Measurements from ENCODE around the gene KLF6.

Gene KLF6

GRCh38 chr10:3763852-3764625, 21.0 kb downstream of the KLF6 start:
- TF ChIP-seq ZFX (IDR thresholded peaks at IDR 0.05) (no peak), CTCF (conservative IDR thresholded peaks at IDR 0.05) (no peak)
- no peak overlapping the region for H3K27ac ChIP-seq

- H3K27ac ChIP-seq: no peak overlapping the region
- TF ChIP-seq ZFX (IDR thresholded peaks at IDR 0.05) (no peak), CTCF (conservative IDR thresholded peaks at IDR 0.05) (no peak)
These were observed 22.0 kb downstream of the KLF6 start for GRCh38 chr10:3763035-3763456.

DNA sequence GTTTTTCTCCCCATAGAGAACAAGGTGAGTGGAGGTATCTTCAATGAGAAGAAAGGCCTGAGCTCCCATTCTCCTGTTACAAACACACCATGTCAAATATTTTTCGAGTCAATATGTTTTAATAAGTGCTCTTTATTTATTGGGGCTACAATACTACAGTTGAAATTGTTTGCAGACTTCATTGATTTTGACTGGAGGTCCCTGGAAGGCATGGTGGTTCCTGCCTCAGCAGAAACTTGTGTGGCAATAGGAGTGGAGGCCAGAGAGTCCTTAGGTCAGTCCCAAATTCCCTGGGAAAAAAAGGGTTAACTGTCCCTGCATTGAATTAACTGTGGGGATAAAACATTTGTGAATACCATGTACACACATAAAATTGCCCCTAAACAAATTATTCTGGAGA, 22.7 kb downstream of the KLF6 start:
- H3K27ac ChIP-seq: no peak overlapping the region
- TF ChIP-seq ZFX (IDR thresholded peaks at IDR 0.05): no peak
- TF ChIP-seq CTCF (conservative IDR thresholded peaks at IDR 0.05): no peak

DNA sequence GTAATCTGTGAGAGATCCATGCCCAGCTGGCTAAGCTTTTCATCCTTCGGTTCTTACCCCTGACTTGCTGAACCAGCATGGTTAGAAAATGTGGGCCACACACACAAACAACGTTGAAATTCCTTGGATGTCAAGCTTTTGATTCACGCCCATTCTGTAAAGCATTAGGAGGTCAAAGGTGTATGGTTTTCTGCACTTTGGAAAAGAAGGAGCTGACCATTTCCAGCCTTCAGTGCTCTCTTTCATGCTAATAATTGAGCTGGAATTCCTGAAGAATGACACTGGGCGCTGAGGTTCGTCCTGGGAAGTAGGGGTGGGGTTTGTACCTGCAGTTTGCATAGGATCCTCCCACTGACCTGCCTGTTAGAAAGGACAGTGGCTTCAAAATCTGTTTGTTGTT, 23.1 kb downstream of the KLF6 start:
- no peak overlapping the region for H3K27ac ChIP-seq

DNA sequence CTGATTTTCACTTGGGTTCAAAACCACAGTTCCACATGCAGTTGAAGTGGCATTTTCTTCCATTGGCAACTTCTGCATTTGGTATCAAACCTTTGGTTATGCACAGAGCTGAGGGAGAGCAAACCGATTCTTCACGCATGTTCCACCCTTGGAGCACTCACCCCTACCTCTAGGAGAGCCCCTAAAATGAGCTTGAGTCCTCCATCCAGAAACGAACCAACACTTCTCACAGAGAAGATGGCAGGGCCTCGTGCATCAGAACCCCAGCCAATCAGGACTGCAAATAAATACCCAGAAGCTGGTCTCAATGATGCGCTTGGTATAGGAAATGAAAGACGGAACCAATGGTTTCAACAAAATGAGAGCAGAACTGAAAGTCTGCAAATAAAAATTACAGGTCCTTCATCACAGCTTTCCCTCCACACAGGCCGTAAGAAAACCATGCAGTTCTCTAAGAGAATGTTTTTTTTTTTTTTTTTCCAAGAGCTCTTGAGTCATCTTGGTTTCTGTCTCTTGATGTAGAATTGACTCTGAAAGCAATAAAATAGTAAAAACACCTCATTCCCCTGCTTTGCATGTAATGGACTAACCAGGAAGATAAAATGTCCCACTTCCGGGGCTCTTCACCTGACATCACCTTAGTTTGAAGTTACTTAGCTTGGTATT, 23.9 kb downstream of the KLF6 start:
- TF ChIP-seq CTCF (conservative IDR thresholded peaks at IDR 0.05) (no peak), ZFX (IDR thresholded peaks at IDR 0.05) (no peak)
- no peak overlapping the region for H3K27ac ChIP-seq

More for the DNA sequence above, 23.1 kb downstream of the KLF6 start:
- TF ChIP-seq ZFX (IDR thresholded peaks at IDR 0.05) (no peak), CTCF (conservative IDR thresholded peaks at IDR 0.05) (no peak)

DNA sequence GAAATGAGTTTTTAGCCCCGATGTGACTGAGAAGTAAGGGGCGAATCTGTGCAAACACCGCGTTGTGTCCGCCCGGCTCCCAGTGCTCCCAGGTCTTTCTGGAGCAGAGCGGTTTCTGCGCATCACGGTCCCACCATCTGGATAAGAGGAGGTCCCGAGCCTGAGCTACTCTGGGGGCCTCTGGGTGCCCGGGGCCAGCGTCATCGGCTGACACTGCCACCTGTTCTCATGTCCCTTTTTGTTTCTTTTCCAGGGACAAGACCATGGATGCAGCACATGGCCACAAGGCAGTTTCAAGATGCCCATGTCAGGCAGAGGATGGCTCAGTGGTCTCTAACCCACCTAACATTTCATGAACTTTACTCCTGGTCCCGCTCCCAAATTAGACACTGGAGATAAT, 24.9 kb downstream of the KLF6 start:
- TF ChIP-seq ZFX (IDR thresholded peaks at IDR 0.05) (no peak), CTCF (conservative IDR thresholded peaks at IDR 0.05) (no peak)
- no peak overlapping the region for H3K27ac ChIP-seq

GRCh38 chr10:3759397-3759796, 25.6 kb downstream of the KLF6 start:
- no peak for TF ChIP-seq ZFX (IDR thresholded peaks at IDR 0.05)
- TF ChIP-seq CTCF (conservative IDR thresholded peaks at IDR 0.05): no peak
- no peak overlapping the region for H3K27ac ChIP-seq
